Right kidney (tissue), 1 donor: ENCODE data around the gene MME.

Experiments used
- DNase-seq: peaks from one replicate; pipeline ENCODE4 v3.0.0-alpha.2; 2016

Gene MME

DNA sequence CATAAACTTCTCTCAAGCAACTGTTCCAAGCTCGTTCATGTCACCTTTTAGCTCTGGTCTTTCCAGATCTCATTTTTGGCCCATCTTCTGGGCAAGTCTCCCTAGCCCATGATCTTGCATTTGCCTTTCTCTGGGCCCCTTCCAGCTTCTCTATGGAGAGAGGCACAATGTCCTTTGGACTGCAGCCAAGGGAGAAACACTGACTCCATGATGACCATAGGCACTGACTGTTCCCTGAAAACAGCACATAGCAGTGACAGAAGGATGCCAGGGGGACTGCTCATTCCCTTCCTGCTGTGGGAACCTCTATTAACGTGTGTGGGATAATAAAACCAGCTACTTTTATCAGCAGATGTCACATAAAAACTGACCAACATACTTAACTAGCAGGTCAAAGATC, 153.1 kb downstream of the MME start:
- DNase-seq: no peak
